HepG2 (cell line): ENCODE data around the gene EFEMP2. TPM values are rescaled to one million over a fixed set of nuclear protein-coding genes. Genes with fewer than 3 reads are reported as not detected.

Experiments used
- AGO1 ChIP-seq: fragments of 200-400 bp; formaldehyde crosslinking; IDR thresholded peaks from 2 replicates; pipeline ENCODE4 v1.6.1; 2017; ENCODE audit warnings: mild to moderate bottlenecking, low read depth, low read length, moderate library complexity; ENCODE audit not compliant: poor library complexity, severe bottlenecking
- BORCS8-MEF2B ChIP-seq: sonication (generic); formaldehyde crosslinking; IDR thresholded peaks from 2 replicates; pipeline ENCODE4 v1.8.0; 2022; ENCODE audit warnings: mild to moderate bottlenecking, missing genetic modification reagents
- FOXM1 ChIP-seq: sonication (generic); formaldehyde crosslinking; IDR thresholded peaks from 2 replicates; pipeline ENCODE4 v1.5.0; 2020; ENCODE audit warnings: missing genetic modification reagents
- LCORL ChIP-seq, 2 experiments: fragments of 450-650 bp in 1 of 2; sonication (generic) in 1 of 2; formaldehyde crosslinking in 1 of 2; IDR thresholded peaks; 2 replicates each; pipeline versions ENCODE4 v1.5.0 to v1.6.1; 2017 to 2020; ENCODE audit warnings: antibody characterized with exemption in 1 of 2, missing genetic modification reagents in 1 of 2
- NAIF1 ChIP-seq: sonication (generic); formaldehyde crosslinking; IDR thresholded peaks from 2 replicates; pipeline ENCODE4 v1.5.0; 2020; ENCODE audit warnings: mild to moderate bottlenecking, missing genetic modification reagents, borderline replicate concordance
- ZFP36L1 ChIP-seq: sonication (generic); formaldehyde crosslinking; IDR thresholded peaks from 2 replicates; pipeline ENCODE4 v1.8.0; 2022; ENCODE audit warnings: mild to moderate bottlenecking, missing genetic modification reagents, moderate library complexity
- ZFP41 ChIP-seq: sonication (generic); formaldehyde crosslinking; IDR thresholded peaks from 2 replicates; pipeline ENCODE4 v1.4.0; 2020; ENCODE audit warnings: mild to moderate bottlenecking, missing genetic modification reagents, borderline replicate concordance
- ZMYM4 ChIP-seq: sonication (generic); formaldehyde crosslinking; IDR thresholded peaks from 2 replicates; pipeline ENCODE4 v1.8.1; 2023; ENCODE audit warnings: mild to moderate bottlenecking, missing genetic modification reagents
- ZNF367 ChIP-seq: sonication (generic); formaldehyde crosslinking; IDR thresholded peaks from 2 replicates; pipeline ENCODE4 v1.4.0; 2020; ENCODE audit warnings: missing genetic modification reagents, borderline replicate concordance
- ZNF556 ChIP-seq: sonication (generic); formaldehyde crosslinking; IDR thresholded peaks from 2 replicates; pipeline ENCODE4 v1.4.0; 2020; ENCODE audit warnings: mild to moderate bottlenecking, missing genetic modification reagents, borderline replicate concordance
- ZNF589 ChIP-seq: sonication (generic); formaldehyde crosslinking; conservative IDR thresholded peaks from 2 replicates; pipeline ENCODE4 v1.8.0; 2022; ENCODE audit warnings: mild to moderate bottlenecking, moderate library complexity, missing genetic modification reagents
- ZNF878 ChIP-seq: sonication (generic); formaldehyde crosslinking; IDR thresholded peaks from 2 replicates; pipeline ENCODE4 v1.8.1; 2023; ENCODE audit warnings: mild to moderate bottlenecking, missing genetic modification reagents, moderate library complexity
- polyA plus RNA-seq, 8 experiments: library from polyadenylated mRNA; depleted of rRNA in 3 of 8; stranded (reverse) in 7 of 8; unstranded in 1 of 8; fragments of >200 nt; fragmentation: Illumina TruSeq in 4 of 8; extraction: Trizol in 4 of 8; gene quantifications; 2 replicates each; pipeline versions ENCODE4 v1.2.1 to v1.2.3, GENCODE V29; 2011 to 2016; ENCODE audit warnings: low read depth in 4 of 8, missing spikeins in 1 of 8, mixed read lengths in 1 of 8; ENCODE audit not compliant: insufficient read depth in 1 of 8
- total RNA-seq, 5 experiments: library from RNA; depleted of rRNA; stranded (reverse); fragments of >200 nt; fragmentation: Illumina TruSeq; extraction: Trizol; gene quantifications; 2 replicates each; pipeline ENCODE4 v1.2.3, GENCODE V29; 2016; ENCODE audit warnings: low read depth in 1 of 5
- TF ChIP-seq, protein P1 (sequence below): sonication (generic); IDR thresholded peaks from 2 replicates; pipeline ENCODE4 v1.6.1; 2016; ENCODE audit warnings: low read depth, borderline replicate concordance
- TF ChIP-seq, protein P2 (sequence below): sonication (generic); formaldehyde crosslinking; IDR thresholded peaks from 2 replicates; pipeline ENCODE4 v1.8.0; 2022; ENCODE audit warnings: mild to moderate bottlenecking, missing genetic modification reagents, moderate library complexity
- TF ChIP-seq, protein P3 (sequence below): IDR thresholded peaks from 2 replicates; pipeline ENCODE4 v1.6.1; 2012; ENCODE audit warnings: inconsistent platforms
- TF ChIP-seq, protein P4 (sequence below): sonication (generic); formaldehyde crosslinking; IDR thresholded peaks from 2 replicates; pipeline ENCODE4 v1.4.0; 2020; ENCODE audit warnings: missing genetic modification reagents
- TF ChIP-seq, protein P5 (sequence below): sonication (generic); formaldehyde crosslinking; IDR thresholded peaks from 2 replicates; pipeline ENCODE4 v1.4.0; 2020; ENCODE audit warnings: mild to moderate bottlenecking, low read depth, missing genetic modification reagents
- TF ChIP-seq, protein P6 (sequence below): sonication (generic); formaldehyde crosslinking; IDR thresholded peaks from 2 replicates; pipeline ENCODE4 v1.5.1; 2020; ENCODE audit warnings: mild to moderate bottlenecking, missing genetic modification reagents

EFEMP2 gene
- total and polyA plus RNA-seq, 2 of the 13 experiments (the other 11 are each of a cell fraction or from before 2014, with no cell fraction given) = 7.4 to 29.7 TPM

DNA sequence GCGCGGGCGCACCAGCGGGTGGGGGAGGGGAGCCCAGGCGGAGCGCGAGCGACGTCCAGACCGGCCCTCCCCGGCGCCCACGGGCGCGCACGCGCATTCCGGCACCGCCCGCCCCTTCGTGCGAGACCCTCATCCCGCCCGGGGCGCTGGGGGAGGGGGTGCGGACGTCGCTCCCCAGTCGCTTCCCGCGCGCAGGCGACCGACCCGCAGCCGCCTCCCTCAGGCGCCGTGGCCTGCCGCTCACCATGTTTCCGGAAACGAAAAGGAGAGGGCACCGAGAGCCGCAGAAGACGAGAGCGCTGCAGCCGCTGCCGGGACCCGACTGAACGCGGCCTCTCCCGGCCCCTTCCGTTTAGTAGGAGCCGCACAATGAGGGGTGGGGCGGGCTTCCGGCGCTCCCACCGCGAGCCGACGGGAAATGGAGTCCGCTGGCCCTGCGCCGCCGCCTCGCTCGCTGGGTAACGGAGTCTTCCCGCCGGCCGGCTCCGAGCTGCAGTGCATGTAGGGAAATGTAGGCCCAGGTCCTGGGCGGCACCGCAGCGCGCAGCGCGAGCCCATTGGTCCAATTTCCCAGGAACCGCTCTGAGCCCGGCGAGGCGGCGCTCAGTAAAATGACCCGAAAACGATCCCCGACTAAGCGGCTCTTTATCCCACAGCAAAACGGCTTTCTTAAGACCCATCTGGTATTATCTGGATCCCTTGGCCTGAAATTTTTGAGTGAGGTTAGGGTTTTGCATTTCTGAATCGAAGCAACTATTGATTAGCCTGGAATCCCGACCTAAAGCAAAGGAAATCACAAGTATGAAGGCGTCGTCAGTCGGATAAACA lies 14.5 kb downstream of the EFEMP2 start, which contains the start of gene CFL1 (continued):
- TF ChIP-seq, protein P1, sequence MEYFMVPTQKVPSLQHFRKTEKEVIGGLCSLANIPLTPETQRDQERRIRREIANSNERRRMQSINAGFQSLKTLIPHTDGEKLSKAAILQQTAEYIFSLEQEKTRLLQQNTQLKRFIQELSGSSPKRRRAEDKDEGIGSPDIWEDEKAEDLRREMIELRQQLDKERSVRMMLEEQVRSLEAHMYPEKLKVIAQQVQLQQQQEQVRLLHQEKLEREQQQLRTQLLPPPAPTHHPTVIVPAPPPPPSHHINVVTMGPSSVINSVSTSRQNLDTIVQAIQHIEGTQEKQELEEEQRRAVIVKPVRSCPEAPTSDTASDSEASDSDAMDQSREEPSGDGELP = no peak
- TF ChIP-seq ZFP41 (CRISPR knock-in tag) = no peak
- TF ChIP-seq BORCS8-MEF2B = peak; percentile 33; the same call in 1 of the 2 replicates
- TF ChIP-seq NAIF1 = no peak; the same call in 1 of the 2 replicates
- no peak for TF ChIP-seq ZNF367
- peak; percentile 71 for TF ChIP-seq AGO1
- TF ChIP-seq, protein P2, sequence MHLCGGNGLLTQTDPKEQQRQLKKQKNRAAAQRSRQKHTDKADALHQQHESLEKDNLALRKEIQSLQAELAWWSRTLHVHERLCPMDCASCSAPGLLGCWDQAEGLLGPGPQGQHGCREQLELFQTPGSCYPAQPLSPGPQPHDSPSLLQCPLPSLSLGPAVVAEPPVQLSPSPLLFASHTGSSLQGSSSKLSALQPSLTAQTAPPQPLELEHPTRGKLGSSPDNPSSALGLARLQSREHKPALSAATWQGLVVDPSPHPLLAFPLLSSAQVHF (CRISPR knock-in tag) = no peak
- TF ChIP-seq, protein P3, sequence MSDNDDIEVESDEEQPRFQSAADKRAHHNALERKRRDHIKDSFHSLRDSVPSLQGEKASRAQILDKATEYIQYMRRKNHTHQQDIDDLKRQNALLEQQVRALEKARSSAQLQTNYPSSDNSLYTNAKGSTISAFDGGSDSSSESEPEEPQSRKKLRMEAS = peak; percentile 68; the same call in 1 of the 2 replicates
- no peak for TF ChIP-seq LCORL (IDR thresholded peaks at IDR 0.05)
- TF ChIP-seq LCORL (CRISPR knock-in tag; IDR thresholded peaks at IDR 0.05) = no peak; the same call in 1 of the 2 replicates
- no peak for TF ChIP-seq FOXM1
- peak; percentile 59; the same call in 1 of the 2 replicates for TF ChIP-seq ZMYM4
- TF ChIP-seq, protein P4, sequence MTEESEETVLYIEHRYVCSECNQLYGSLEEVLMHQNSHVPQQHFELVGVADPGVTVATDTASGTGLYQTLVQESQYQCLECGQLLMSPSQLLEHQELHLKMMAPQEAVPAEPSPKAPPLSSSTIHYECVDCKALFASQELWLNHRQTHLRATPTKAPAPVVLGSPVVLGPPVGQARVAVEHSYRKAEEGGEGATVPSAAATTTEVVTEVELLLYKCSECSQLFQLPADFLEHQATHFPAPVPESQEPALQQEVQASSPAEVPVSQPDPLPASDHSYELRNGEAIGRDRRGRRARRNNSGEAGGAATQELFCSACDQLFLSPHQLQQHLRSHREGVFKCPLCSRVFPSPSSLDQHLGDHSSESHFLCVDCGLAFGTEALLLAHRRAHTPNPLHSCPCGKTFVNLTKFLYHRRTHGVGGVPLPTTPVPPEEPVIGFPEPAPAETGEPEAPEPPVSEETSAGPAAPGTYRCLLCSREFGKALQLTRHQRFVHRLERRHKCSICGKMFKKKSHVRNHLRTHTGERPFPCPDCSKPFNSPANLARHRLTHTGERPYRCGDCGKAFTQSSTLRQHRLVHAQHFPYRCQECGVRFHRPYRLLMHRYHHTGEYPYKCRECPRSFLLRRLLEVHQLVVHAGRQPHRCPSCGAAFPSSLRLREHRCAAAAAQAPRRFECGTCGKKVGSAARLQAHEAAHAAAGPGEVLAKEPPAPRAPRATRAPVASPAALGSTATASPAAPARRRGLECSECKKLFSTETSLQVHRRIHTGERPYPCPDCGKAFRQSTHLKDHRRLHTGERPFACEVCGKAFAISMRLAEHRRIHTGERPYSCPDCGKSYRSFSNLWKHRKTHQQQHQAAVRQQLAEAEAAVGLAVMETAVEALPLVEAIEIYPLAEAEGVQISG (CRISPR knock-in tag) = peak; percentile 98
- no peak for TF ChIP-seq ZNF878 (CRISPR knock-in tag)
- TF ChIP-seq, protein P5, sequence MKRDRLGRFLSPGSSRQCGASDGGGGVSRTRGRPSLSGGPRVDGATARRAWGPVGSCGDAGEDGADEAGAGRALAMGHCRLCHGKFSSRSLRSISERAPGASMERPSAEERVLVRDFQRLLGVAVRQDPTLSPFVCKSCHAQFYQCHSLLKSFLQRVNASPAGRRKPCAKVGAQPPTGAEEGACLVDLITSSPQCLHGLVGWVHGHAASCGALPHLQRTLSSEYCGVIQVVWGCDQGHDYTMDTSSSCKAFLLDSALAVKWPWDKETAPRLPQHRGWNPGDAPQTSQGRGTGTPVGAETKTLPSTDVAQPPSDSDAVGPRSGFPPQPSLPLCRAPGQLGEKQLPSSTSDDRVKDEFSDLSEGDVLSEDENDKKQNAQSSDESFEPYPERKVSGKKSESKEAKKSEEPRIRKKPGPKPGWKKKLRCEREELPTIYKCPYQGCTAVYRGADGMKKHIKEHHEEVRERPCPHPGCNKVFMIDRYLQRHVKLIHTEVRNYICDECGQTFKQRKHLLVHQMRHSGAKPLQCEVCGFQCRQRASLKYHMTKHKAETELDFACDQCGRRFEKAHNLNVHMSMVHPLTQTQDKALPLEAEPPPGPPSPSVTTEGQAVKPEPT = 0 out of 2 replicates have a peak, but pooled peaks have one; percentile 45
- TF ChIP-seq ZNF589 (CRISPR knock-in tag) = peak; percentile 76; the same call in 1 of the 2 replicates
- TF ChIP-seq ZFP36L1 = peak; percentile 78; the same call in 1 of the 2 replicates
- TF ChIP-seq ZNF556 (CRISPR knock-in tag) = peak; percentile 94; the same call in 1 of the 2 replicates
- TF ChIP-seq, protein P6, sequence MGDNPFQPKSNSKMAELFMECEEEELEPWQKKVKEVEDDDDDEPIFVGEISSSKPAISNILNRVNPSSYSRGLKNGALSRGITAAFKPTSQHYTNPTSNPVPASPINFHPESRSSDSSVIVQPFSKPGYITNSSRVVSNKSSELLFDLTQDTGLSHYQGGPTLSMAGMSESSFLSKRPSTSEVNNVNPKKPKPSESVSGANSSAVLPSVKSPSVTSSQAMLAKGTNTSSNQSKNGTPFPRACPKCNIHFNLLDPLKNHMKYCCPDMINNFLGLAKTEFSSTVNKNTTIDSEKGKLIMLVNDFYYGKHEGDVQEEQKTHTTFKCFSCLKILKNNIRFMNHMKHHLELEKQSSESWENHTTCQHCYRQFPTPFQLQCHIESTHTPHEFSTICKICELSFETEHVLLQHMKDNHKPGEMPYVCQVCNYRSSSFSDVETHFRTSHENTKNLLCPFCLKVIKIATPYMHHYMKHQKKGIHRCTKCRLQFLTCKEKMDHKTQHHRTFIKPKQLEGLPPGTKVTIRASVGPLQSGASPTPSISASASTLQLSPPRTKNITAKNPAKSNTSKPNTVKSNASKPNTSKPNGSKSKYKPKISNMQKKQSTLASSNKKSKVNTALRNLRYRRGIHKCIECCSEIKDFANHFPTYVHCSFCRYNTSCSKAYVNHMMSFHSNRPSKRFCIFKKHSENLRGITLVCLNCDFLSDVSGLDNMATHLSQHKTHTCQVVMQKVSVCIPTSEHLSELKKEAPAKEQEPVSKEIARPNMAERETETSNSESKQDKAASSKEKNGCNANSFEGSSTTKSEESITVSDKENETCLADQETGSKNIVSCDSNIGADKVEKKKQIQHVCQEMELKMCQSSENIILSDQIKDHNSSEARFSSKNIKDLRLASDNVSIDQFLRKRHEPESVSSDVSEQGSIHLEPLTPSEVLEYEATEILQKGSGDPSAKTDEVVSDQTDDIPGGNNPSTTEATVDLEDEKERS = no peak
